Neuronal stem cell (in vitro differentiated cells): ENCODE results near the gene ATP9B.

Experiments used
- DNase-seq: peaks from one replicate; pipeline ENCODE4 v3.0.0-alpha.2; 2013; ENCODE audit warnings: low spot score
- H2AFZ ChIP-seq: one replicate; pipeline ENCODE4 v1.6.1; 2013; ENCODE audit warnings: mild to moderate bottlenecking, low read length, inconsistent platforms
- H2AK5ac ChIP-seq: 2 replicates; pipeline ENCODE4 v1.6.1; 2013; ENCODE audit warnings: low read depth, mild to moderate bottlenecking, inconsistent platforms, low read length, moderate library complexity, mixed read lengths
- H2BK120ac ChIP-seq: 2 replicates; pipeline ENCODE4 v1.6.1; 2013; ENCODE audit warnings: low read depth, mild to moderate bottlenecking, inconsistent platforms, low read length, moderate library complexity, mixed read lengths
- H2BK12ac ChIP-seq: one replicate; pipeline ENCODE4 v1.6.1; 2013; ENCODE audit warnings: low read length, inconsistent platforms
- H2BK15ac ChIP-seq: 2 replicates; pipeline ENCODE4 v1.6.1; 2013; ENCODE audit warnings: mild to moderate bottlenecking, low read length, inconsistent platforms, mixed read lengths
- H2BK5ac ChIP-seq: one replicate; pipeline ENCODE4 v1.6.1; 2013; ENCODE audit warnings: inconsistent platforms, mild to moderate bottlenecking, low read length, moderate library complexity
- H3K14ac ChIP-seq: one replicate; pipeline ENCODE4 v1.6.1; 2013; ENCODE audit warnings: low read length, inconsistent platforms
- H3K18ac ChIP-seq: 2 replicates; pipeline ENCODE4 v1.6.1; 2013; ENCODE audit warnings: low read length, inconsistent platforms
- H3K23ac ChIP-seq: 2 replicates; pipeline ENCODE4 v1.6.1; 2013; ENCODE audit warnings: low read depth, mild to moderate bottlenecking, mixed read lengths, low read length, inconsistent platforms; ENCODE audit not compliant: poor library complexity
- H3K27ac ChIP-seq: replicated peaks from 3 replicates; pipeline ENCODE4 v1.5.1; 2013; ENCODE audit warnings: low read length, inconsistent platforms
- H3K27me3 ChIP-seq, 3 experiments: 2 replicates each; pipeline ENCODE4 v1.6.1; 2013; ENCODE audit warnings: low read length in 3 of 3, mild to moderate bottlenecking in 2 of 3, inconsistent platforms in 1 of 3, low read depth in 1 of 3, mixed read lengths in 1 of 3, moderate library complexity in 1 of 3; ENCODE audit not compliant: control insufficient read depth in 3 of 3, insufficient read depth in 3 of 3
- H3K36me3 ChIP-seq, 2 donors: replicated peaks in 1 of 2; 2 replicates each; pipeline ENCODE4 v1.6.1; 2013; ENCODE audit warnings: low read length in 2 of 2; ENCODE audit not compliant: control insufficient read depth in 2 of 2, insufficient read depth in 2 of 2
- H3K4ac ChIP-seq: 2 replicates; pipeline ENCODE4 v1.6.1; 2013; ENCODE audit warnings: inconsistent platforms, mild to moderate bottlenecking, low read length, moderate library complexity
- H3K4me1 ChIP-seq, 2 donors: 1 replicate in 1 of 2; 2 replicates in 1 of 2; pipeline ENCODE4 v1.6.1; 2013; ENCODE audit warnings: low read length in 2 of 2, low read depth in 1 of 2; ENCODE audit not compliant: control insufficient read depth in 2 of 2, insufficient read depth in 1 of 2
- H3K4me2 ChIP-seq: one replicate; pipeline ENCODE4 v1.6.1; 2013; ENCODE audit warnings: mild to moderate bottlenecking, low read length, inconsistent platforms; ENCODE audit not compliant: insufficient read depth, poor library complexity, severe bottlenecking
- H3K4me3 ChIP-seq, 2 donors: 2 replicates each; pipeline ENCODE4 v1.5.1; 2013; ENCODE audit warnings: low read length in 2 of 2, mild to moderate bottlenecking in 2 of 2, inconsistent platforms in 1 of 2, moderate library complexity in 1 of 2
- H3K79me1 ChIP-seq: one replicate; pipeline ENCODE4 v1.6.1; 2013; ENCODE audit warnings: low read depth, mild to moderate bottlenecking, inconsistent platforms, low read length, moderate library complexity
- H3K9ac ChIP-seq: one replicate; pipeline ENCODE4 v1.6.1; 2013; ENCODE audit warnings: mild to moderate bottlenecking, low read depth, low read length, inconsistent platforms; ENCODE audit not compliant: poor library complexity
- H3K9me3 ChIP-seq, 2 donors: replicated peaks in 1 of 2; 2 replicates each; pipeline versions ENCODE3 to v1.6.1; 2013; ENCODE audit warnings: low read length in 2 of 2, mild to moderate bottlenecking in 2 of 2, inconsistent platforms in 1 of 2, low read depth in 1 of 2, mixed read lengths in 1 of 2, moderate library complexity in 1 of 2; ENCODE audit not compliant: control insufficient read depth in 2 of 2, insufficient read depth in 1 of 2
- H4K8ac ChIP-seq: one replicate; pipeline ENCODE4 v1.6.1; 2013; ENCODE audit warnings: low read depth, mild to moderate bottlenecking, inconsistent platforms, low read length, moderate library complexity
- H4K91ac ChIP-seq: one replicate; pipeline ENCODE4 v1.6.1; 2013; ENCODE audit warnings: low read length, low read depth, mild to moderate bottlenecking, inconsistent platforms; ENCODE audit not compliant: poor library complexity
- WGBS, 2 donors: extraction: QIAGEN DNeasy Blood & Tissue Kit; methylation state at CpG; one replicate each; pipeline ENCODE4 v1.1.7; 2013; ENCODE audit warnings: missing lambda C conversion rate in 2 of 2, mixed read lengths in 1 of 2; ENCODE audit not compliant: insufficient read length in 2 of 2, insufficient replicate concordance in 1 of 2; ENCODE audit errors: extremely low coverage in 2 of 2; 5-methylcytosine and 5-hydroxymethylcytosine counted together

ATP9B gene

DNA sequence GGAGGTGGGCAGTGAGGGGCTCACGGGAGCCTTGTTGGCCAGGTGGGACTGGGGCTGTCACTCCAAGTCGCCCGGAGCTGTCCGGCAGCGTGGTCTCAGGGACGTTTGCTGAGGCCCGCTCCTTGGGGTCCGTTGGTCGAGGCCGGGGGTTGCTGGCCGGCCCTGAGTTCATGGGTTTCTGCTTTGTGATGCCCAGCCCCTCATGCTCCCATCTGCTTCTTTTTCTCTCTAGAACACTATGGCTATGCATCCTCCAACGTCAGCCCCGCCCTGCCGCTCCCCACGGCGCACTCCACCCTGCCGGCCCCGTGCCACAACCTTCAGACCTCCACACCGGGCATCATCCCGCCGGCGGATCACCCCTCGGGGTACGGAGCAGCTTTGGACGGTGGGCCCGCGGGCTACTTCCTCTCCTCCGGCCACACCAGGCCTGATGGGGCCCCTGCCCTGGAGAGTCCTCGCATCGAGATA is 341.0 kb downstream of the ATP9B start:
- H2BK12ac ChIP-seq = no peak overlapping the region
- H3K18ac ChIP-seq = peak overlapping the region; percentile 28
- H2BK15ac ChIP-seq = no peak overlapping the region
- H3K4me2 ChIP-seq = no peak overlapping the region
- DNase-seq = no peak
- H3K23ac ChIP-seq = no peak overlapping the region
- H3K27me3 ChIP-seq = no peaks in the 10 kb centered on the region
- peaks cover 0 to 3% of the 10 kb centered on the region in 2 donors for H3K9me3 ChIP-seq
- no peak overlapping the region for H4K91ac ChIP-seq
- H4K8ac ChIP-seq = no peak overlapping the region
- H2AFZ ChIP-seq = no peak overlapping the region
- H2BK120ac ChIP-seq = no peak overlapping the region
- no peak overlapping the region for H3K4ac ChIP-seq
- H3K14ac ChIP-seq = peak overlapping the region; percentile 21
- H3K9ac ChIP-seq = no peak overlapping the region
- no CpG with 5 or more reads among the region's 30 CpGs for WGBS, 2 donors
- H2AK5ac ChIP-seq = no peak overlapping the region
- peaks cover 2 to 4% of the 10 kb centered on the region in 2 donors for H3K4me1 ChIP-seq
- peaks cover 4% of the 10 kb centered on the region for H3K79me1 ChIP-seq
- no peak overlapping the region for H3K27ac ChIP-seq
- no peaks in the 10 kb centered on the region for H3K36me3 ChIP-seq
- H2BK5ac ChIP-seq = no peak overlapping the region
- no peak overlapping the region for H3K4me3 ChIP-seq

DNA sequence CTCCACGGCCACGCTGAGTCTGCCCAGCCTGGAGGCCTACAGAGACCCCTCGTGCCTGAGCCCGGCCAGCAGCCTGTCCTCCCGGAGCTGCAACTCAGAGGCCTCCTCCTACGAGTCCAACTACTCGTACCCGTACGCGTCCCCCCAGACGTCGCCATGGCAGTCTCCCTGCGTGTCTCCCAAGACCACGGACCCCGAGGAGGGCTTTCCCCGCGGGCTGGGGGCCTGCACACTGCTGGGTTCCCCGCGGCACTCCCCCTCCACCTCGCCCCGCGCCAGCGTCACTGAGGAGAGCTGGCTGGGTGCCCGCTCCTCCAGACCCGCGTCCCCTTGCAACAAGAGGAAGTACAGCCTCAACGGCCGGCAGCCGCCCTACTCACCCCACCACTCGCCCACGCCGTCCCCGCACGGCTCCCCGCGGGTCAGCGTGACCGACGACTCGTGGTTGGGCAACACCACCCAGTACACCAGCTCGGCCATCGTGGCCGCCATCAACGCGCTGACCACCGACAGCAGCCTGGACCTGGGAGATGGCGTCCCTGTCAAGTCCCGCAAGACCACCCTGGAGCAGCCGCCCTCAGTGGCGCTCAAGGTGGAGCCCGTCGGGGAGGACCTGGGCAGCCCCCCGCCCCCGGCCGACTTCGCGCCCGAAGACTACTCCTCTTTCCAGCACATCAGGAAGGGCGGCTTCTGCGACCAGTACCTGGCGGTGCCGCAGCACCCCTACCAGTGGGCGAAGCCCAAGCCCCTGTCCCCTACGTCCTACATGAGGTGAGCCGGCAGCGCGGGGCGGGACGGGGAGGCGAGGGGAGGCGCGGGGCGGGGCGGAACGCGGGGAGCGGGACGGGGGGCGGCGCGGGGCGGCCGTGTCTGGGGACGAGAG is 341.8 kb downstream of the ATP9B start:
- H3K4me1 ChIP-seq = peaks cover 2 to 4% of the 10 kb centered on the region in 2 donors
- H3K9ac ChIP-seq = no peak overlapping the region
- H3K23ac ChIP-seq = peak overlapping the region; percentile 85
- peak overlapping the region; percentile 88 for H2AK5ac ChIP-seq
- DNase-seq = no peak
- H4K91ac ChIP-seq = no peak overlapping the region
- peak overlapping the region; percentile 53 for H2BK5ac ChIP-seq
- WGBS, 2 donors = no CpG with 5 or more reads among the region's 84 CpGs
- H2BK15ac ChIP-seq = no peak overlapping the region
- H3K79me1 ChIP-seq = peaks cover 4% of the 10 kb centered on the region
- no peak overlapping the region for H3K4me3 ChIP-seq
- no peaks in the 10 kb centered on the region for H3K27me3 ChIP-seq
- H3K9me3 ChIP-seq = peaks cover 0 to 3% of the 10 kb centered on the region in 2 donors
- H2BK120ac ChIP-seq = no peak overlapping the region
- peak overlapping the region; percentile 41 for H2BK12ac ChIP-seq
- H3K4me2 ChIP-seq = no peak overlapping the region
- no peak overlapping the region for H2AFZ ChIP-seq
- H3K36me3 ChIP-seq = no peaks in the 10 kb centered on the region
- H3K18ac ChIP-seq = peak overlapping the region; percentile 59
- H3K27ac ChIP-seq = no peak overlapping the region
- no peak overlapping the region for H4K8ac ChIP-seq
- H3K14ac ChIP-seq = peak overlapping the region; percentile 38
- H3K4ac ChIP-seq = no peak overlapping the region

DNA sequence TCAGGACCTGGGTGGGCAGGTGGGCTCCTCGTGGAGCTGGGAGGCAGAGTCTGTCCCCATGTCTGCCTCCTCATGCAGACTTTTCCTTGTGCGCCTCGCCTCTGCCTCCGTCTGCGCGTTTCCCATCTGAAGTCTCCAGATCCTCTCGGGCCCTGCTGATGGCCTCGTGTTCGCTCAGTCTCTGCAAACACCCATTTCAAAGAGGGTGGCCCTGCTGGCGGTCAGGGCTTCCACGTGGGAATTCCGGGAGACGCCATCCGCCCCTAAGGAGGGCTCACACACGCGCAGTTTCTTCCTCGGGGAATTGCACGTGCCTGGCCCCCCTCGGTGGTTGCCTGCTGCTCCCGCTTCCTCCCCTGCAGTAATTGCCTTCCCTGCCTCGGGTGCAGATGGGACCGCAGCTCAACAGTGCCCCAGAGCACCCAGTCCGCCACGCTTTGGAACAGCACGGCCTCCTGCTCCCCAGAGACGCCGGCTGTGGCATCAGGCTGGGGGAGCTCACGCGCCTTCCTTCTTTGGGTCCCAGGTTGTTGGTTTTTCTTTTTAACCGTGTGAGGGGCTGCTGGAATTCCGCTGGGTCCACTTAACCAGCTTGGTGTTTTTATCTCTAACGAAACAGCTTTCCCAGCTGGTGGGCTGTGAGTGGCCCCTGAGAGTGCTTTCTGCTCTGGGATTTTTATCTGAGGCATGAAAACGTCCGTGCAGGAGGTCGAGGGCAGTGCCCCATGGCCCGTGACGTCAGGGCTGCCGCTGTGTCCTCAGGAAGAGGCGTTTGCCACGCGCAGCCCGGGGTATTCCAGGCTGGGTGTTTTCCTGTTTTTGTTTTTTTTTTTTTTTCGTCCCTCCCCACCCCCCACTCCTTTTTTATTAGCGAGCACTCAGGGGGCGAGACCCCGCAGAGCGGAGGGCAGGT is 342.7 kb downstream of the ATP9B start:
- Histone ChIP-seq H3K4ac (no peak overlapping the region), H3K9me3 (peaks cover 0 to 3% of the 10 kb centered on the region in 2 donors), H2AFZ (no peak overlapping the region), H3K27me3 (no peaks in the 10 kb centered on the region), H3K4me2 (no peak overlapping the region), H3K4me1 (peaks cover 2 to 4% of the 10 kb centered on the region in 2 donors), H2BK15ac (no peak overlapping the region), H4K91ac (no peak overlapping the region), H3K23ac (no peak overlapping the region), H2BK12ac (peak overlapping the region; percentile 22), H2BK120ac (no peak overlapping the region), H3K9ac (peak overlapping the region; percentile 54), H2AK5ac (peak overlapping the region; percentile 56), H3K36me3 (no peaks in the 10 kb centered on the region), H3K4me3 (no peak overlapping the region), H3K27ac (no peak overlapping the region), H3K14ac (peak overlapping the region; percentile 38), H3K18ac (peak overlapping the region; percentile 76), H2BK5ac (peak overlapping the region; percentile 11), H4K8ac (peak overlapping the region; percentile 17), H3K79me1 (peaks cover 2% of the 10 kb centered on the region)
- WGBS, 2 donors = no CpG with 5 or more reads among the region's 47 CpGs
- DNase-seq = no peak
